Activated CD4-positive, alpha-beta T cell treated with anti-CD3 and anti-CD28 coated beads, Interleukin-2, amount 50 U/mL, for 16 hours (primary cell): ENCODE measurements around the gene KXD1.
A peak's percentile ranks its signal among the peaks of the same experiment; 100 is the strongest.
"Not testable (repeated sequence)": the region's sequence is repeated elsewhere in the genome, so short reads cannot be mapped to it uniquely, and the experiment has no call there.

Experiments used
- DNase-seq: peaks from one replicate; pipeline ENCODE4 v3.0.0-alpha.2; 2020

The KXD1 gene

DNA sequence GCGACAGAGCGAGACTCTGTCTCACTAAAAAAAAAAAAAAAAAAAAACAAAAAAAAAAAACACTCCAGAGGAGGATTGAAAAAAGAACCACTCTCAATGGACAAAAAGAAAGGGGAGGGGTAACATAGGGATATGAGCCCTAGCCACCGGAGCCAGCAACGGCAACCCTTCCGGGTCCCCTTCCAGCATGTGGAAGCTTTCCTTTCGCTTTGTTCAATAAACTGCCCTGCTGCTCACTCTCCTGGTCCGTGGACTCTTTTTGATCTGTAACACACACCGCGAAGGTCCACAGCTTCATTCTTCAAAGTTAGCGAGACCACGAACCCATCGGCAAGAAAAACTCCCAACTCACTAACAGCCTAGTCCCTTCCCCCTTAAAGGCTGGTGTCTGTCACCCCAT, 29.9 kb downstream of the KXD1 start:
- DNase-seq = no peak

DNA sequence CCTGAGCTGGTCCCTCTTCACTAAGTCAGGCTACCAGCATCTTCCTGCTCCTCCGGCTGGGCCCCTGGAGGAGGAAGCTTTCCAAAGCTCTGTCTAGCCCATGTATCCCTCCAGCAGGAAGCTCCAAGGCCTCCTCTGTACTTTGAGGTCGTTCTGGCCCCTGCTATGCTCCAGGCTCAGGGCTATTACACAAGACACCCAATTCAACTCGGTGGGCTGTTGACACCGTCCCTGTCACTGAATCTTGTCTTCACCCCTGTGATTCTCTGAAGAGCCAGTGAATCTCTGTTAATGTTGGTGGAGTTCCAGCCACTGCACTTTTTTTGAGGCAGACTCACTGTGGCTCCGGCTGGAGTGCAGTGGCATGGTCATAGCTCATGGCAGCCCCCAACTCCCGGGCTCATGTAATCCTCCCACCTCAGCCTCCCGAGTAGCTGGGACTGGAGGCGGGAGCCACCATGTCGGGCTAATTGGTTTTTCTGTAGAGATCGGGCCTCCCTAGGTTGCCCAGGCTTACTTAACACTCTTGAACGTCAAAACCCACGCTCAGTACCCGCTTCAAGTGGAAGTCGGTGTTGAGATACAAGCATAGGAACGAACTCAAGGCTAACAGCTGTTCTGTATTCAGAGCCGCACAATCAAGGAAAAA, 30.4 kb downstream of the KXD1 start:
- DNase-seq = no peak

DNA sequence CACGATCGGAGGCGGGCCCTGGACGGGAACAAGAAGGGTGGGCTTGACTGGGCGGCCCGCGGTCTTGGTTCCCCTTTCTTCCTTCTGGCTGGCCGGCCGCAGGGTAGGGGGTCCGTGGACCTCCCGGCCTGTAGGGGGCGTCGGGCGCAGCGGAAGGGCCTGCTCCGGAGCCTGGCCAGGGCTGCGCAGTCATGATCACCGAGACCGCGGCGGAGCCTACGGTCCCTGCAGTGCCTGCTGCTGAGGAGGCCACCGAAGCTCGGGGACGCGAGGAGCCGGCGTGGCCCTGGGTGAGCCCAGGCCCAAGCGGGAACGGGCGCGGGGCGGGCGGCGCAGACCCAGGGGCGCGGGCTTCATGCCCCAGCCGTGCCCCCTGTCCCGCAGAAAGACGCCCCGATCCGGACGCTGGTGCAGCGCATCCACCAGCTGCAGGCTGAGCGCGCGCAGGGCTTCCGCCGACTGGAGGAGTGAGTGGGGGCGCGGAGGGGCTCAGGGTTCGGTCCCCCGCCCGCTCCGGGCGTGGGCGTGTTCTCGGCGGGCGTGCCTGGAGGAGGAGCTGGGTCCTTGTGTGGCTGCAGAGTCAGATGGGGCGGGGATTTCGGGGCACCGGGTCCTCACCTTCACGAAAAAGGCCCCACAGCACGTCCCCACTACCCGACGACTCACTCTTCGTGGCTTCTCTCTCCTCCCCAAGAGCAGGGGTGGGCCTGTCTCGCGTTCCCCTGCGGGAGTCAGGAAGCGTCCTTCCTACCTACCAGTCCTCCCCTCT, 31.1 kb downstream of the KXD1 start, which contains the start of gene REX1BD:
REX1BD (plus strand) TSS at position 188 of the 769 bp plus-strand sequence; CDS start at position 192, 4 bp downstream.
- DNase-seq = peak; percentile 91

DNA sequence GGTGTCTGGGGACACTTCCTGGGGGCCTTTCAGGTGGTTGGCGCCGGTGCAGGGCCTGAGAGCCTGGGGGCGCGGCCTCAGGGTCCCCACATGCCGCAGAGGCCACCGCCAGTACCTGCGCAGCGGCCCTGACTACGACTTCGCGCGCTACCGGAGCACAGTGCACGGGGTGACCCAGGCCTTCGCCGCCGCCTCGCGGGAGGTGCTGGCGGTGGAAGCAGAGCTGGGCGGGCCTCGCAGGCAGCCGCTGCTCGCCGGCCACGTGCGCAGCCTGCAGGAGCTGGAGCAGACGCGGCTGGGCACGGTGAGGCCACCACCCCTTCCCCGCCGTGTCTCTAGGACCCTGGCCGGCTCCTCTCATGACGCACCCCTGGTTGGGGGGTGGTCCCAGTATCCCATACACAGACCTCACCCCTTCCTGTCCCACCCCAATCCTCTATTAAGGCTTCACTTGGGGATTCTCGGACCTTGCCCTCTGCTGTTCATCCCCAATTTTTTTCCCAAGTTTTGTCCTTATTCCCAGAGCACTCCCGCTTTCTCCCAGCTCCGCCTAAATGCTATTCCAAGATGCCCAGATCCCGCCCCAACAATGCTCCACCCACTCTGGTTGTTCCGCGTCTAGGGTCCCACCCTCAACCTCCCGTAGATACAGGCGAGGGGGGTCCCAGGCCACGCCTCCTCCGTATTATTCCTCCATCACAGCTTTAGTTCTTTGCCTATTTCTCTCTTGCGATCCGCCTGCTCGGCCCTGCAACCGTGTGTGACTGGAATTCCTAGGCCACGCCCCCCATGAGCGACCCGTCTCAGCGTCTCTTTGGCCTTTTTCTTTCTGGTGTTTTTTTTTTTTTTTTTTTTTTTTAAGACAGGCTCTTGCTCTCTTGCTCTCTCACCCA, 32.0 kb downstream of the KXD1 start:
- DNase-seq = peak; percentile 65

DNA sequence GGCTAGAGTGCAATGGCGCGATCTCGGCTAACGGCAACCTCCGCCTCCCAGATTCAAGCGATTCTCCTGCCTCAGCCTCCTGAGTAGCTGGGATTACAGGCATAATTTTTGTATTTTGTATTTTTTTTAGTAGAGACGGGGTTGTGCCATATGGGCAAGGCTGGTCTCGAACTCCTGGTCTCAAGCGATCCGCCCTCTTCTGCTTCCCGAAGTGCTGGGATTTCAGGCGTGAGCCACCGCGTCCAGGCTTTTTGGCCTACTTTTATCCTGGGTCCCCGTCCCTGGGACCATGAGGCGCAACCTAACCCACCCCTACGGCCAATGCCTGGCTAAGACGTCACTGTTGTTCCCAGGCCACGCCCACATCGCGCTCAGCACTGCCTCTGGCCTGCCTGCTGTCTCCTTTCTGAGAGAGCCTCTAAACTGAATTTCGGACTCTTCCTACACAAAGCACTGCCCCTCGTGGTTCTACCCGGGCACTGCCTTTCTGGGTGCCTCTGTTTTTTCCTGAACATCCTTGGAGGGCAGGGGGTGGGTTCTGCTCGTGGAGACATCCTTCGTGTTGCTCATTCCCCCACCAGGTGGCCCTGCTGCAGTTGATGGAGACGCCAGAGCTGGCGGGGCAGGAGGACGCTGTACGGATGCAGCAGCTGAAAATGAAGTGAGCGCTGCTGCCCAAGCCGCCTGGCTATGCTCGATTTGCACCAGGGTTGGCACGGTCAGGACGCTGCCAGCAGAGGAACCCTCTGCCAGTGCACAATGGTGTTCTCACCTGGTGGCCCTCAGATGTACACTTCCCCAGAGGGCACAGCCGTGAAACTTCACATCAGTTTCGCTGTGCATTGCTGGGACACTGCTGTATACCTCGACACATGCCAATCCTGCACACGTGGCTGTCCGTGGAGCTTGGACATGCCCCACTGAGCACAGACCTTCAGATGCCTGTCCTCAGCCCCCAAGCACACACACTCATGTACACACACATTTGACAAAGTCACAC, 32.9 kb downstream of the KXD1 start:
- DNase-seq = peak; percentile 41

DNA sequence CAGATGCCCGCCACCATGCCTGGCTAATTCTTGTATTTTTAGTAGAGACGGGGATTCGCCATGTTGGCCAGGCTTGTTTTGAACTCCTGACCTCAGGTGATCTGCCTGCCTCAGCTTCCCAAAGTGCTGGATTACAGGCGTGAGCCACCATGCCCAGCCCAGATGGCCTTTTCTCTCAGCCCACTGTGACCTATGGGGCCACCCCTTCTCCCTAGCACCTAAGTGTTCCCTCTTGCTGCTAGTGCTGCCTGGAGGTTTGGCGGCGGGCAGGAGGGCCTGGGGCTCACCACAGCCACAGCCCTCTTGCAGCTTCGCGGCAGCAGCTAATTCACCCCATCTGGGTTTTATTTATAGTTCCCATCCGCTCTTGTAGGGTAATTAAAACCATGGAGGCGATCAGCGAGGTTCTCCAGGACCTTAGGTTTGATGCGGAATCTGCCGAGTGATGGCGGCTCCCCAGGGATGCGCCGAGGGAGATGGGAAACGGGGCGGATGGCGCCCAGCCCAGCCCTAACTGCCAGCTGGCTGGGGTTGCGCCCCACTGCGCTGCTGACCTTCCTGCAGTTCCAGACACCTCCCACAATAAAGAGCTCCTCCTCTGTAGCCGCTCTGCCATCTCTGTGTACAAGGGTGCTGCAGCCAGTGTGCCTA, 34.2 kb downstream of the KXD1 start:
- DNase-seq = no peak

DNA sequence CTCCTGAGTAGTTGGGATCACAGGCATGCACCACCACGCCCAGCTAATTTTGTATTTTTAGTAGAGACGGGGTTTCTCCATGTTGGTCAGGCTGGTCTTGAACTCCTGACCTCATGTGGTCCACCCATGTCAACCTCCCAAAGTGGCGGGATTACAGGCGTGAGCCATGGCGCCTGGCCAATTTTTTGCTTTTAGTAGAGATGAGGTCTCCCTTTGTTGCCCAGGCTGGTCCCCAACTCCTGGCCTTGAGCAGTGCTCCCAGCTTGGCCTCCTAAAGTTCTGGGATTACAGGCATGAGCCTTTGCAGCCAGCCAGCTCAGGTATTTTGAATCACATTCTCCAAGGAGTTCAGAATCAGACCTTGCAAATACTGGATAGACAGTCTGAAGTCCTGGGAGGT, 35.1 kb downstream of the KXD1 start:
- not testable (repeated sequence) for DNase-seq

DNA sequence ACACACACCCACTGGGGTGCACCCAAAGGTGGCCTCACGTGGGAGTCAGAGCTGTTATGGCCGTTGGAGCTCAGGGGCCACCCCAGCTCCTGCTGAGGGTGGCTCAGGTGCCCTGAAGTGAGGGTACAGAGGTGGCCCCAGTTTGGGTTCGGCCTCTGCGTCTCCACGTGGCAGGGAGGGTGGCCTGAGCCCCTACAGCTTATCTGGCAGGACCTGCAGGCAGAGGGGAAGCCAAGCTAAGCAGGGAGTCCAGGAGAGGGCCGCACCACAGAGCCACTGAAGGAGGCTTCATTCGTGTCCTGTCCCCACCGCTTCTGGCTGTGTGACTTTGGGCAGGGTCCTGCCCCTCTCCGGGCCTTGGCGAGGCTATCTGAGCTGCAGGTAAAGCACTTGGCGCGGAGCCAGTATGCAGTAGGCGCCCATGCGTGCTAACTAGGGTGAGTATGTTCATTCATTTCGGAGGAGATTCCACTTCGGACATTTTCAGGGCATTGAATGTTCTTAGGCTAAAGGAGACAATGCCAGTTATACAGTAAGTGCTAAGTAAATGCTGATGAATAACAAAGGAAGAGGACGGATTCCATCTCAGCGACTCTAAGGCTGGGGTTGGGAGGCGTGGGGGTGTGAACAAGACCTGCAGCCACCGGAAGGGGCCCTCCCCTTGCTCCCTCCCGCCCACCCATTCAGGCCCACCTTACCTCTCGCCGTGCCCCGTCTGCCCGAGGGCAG, 35.9 kb downstream of the KXD1 start:
- no peak for DNase-seq

DNA sequence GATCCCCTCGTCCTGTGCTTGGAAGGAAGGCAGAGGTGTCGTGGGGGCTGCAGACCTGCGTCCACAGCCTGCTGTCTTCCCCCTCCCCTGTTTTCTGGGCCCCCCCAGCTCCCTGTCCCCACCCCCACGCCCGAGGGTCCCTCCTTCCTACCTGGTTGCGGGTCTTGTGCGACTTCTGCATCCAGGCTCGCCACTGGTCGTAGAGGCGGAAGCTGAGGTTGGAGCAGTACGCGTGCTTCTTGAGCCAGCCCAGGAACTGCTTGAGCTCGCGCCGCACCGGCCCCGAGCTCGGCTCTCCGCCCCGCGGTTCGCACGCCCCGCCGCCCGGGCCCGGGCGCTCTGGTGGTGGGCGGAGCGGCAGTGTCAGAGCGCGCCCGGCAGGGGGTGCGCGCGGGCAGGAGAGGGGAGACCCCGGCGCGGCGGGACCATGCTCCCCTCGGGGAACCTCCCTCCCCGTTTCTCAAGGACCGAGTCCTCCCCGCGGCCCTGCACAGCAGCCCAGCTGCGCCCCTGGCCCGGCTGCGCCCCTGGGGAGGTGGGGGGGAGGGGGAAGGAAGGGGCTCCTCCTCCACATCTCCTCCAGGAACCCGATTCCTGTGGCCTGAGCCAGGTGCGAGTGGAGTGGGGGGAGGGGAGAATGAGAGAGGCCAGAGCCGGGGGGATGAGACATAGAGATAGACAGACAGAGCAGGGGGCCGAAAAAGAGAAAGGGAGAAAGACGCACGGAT, 36.6 kb downstream of the KXD1 start:
- DNase-seq = peak; percentile 65

DNA sequence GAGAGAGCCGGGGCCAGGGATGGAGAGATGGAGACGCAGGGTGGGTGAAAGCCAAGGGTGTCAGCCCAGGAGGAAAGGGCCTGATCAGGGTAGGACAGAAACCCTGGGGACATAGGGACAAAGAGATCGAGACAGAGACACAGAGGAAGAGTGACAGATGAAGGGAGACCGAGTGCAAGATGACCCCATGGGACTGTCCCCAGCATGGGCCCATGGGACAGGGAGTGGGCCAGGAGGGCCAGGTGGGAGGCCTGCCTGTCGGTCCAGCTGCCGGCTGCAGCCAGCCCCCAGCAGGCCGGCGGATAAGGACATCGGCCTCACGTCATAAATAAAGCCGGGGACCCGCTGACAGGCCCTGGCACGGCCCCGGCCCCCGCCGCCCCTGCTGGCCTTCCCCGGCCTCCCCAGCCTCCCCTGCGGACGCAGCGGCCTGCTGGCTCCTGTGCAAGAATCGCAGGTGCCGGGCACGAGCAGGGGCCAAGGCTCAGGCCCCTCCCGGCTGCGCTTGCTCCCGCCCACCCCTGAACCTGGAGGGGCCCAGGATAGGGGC, 37.2 kb downstream of the KXD1 start:
- DNase-seq = no peak

DNA sequence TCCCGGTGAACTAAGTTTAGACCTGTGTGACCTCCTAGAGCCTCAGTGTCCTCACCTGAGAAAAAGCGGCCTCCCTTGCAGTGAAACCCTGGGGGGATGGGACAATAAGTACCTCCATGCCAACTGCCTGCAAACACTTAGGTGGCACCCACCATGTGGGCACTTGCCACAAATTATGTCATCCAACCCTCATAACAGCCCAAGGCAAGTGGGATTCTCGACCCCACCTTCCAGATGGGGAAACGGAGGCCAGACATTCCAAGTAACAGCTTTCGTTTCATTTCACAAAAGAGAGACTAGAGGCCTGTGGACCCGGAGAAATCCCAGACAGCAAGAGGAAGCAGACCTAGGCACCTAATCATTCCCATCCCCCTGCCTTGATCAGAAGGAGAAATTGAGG, 37.8 kb downstream of the KXD1 start:
- DNase-seq = no peak

DNA sequence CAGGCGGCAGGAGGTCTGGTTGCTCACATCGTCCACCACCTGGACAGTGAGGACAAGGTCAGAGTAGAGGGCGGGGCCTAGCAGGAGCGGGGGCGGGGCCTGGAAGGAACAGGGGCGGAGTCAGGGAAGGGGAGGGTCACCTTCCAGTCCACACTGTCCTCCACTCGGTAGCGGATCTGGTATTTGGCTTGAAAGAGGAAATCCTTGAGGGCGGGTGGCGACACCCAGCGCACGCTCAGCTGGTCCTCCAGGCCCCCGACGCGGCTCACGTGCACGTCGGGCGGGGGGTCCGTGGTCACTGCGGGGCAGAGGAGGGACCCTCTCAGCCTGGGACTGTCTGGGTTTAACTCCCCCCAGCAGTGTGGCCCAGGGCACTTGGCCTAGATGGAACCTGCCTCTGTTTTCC, 39.1 kb downstream of the KXD1 start:
- DNase-seq = no peak

DNA sequence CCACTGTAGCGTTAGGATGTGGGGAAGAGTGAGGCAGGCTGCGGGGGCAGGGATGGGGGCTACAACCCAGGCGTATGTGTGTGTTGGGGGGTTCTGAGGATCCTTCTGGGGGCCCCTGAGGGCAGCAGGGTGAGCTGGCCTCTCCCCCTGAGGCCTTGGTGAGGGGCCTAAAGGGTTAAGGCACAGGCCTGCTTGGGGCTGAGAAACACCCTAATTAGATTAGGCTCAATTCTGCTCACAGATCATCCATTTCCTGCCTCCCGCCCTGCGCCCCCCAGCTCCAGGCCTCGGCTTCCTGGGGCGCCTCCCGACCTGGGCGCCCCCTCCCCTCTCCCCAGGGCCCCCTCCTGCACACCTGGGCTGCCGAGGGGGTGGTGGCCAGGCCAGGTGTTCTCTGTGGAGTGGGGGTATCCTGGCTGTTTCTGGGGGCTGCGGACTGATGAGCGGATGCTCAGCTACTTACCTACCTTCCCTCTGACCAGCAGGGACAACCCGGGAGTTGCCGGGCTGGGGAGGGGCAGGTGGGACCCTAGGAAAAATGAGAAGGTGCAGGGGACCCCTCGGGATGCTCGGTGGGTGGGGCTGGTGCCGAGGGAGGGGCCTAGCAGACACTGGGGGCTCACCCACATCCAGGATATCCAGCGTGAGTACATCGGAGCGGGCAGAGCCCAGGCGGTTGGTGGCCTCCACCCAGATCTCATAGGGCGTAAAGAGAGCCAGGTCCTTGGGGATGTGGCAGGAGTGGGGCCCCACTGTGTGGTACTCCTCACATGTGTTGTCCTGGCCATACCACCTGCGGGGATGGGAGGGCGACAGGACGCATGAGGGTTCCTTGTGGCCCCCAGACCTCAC, 40.4 kb downstream of the KXD1 start:
- no peak for DNase-seq

DNA sequence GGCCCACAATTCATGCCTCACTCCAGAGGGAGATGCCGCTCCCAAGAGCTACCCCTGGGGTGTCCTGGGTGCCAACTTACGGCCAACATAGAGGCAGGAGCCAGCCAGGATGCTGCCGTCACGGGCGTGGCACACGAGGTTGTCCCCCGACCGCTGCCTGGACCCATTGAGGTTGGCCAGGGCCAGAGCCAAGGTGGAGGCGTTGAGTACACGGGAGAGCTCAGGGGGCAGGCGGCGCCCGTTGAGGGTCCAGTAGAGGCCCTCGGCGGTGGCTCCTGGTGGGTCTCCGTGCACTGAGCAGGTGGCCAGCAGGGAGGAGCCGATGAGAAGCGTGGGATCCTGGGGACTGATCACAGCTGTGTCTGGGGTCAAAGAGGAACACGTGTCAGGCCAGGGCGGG, 41.8 kb downstream of the KXD1 start:
- DNase-seq = no peak

DNA sequence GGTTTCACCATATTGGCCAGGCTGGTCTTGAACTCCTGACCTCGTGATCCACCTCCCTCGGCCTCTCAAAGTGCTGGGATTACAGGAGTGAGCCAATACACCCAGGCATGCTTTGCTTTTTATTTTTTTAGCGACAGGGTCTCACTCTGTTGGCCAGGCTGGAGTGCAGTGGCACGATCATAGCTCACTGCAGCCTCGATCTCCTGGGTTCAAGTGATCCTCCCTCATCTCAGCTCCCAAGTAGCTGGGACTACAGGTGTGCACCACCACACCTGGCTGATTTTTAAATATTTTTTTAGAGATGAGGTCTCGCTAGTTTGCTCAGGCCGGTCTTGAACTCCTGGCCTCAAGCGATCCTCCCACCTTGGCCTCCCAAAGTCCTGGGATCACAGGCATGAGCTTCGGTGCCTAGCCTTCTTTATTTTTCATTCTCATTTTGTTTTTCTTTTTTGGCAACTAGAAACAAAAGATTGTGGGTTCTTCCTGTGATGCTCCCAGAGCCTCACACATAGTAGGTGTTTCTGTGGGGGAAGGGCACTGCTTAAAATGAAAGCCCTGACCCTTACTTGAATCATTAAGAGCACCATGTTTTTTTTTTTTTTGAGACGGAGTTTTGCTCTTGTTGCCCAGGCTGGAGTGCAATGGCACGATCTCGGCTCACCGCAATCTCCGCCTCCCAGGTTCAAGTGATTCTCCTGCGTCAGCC, 43.2 kb downstream of the KXD1 start:
- DNase-seq = not testable (repeated sequence)

DNA sequence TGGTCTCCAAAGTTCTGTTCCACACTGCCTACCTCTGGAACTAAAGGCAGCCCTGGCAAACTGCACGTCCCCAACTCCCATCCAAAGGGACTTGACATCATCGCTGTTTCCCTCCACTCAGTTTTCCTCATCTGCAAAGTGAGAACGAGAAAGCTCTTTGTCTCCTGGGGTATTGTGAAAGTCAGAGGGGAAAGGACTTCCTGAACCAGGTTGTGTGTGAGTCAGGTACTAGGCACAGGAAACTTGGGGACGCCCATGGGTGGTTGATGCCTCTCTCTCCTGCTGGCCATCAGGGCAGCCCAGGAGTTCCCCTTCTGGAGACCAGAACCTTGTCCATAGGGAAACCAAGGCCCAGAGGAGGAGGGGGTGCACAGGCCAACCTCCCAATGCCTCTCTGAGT, 44.2 kb downstream of the KXD1 start:
- no peak for DNase-seq

DNA sequence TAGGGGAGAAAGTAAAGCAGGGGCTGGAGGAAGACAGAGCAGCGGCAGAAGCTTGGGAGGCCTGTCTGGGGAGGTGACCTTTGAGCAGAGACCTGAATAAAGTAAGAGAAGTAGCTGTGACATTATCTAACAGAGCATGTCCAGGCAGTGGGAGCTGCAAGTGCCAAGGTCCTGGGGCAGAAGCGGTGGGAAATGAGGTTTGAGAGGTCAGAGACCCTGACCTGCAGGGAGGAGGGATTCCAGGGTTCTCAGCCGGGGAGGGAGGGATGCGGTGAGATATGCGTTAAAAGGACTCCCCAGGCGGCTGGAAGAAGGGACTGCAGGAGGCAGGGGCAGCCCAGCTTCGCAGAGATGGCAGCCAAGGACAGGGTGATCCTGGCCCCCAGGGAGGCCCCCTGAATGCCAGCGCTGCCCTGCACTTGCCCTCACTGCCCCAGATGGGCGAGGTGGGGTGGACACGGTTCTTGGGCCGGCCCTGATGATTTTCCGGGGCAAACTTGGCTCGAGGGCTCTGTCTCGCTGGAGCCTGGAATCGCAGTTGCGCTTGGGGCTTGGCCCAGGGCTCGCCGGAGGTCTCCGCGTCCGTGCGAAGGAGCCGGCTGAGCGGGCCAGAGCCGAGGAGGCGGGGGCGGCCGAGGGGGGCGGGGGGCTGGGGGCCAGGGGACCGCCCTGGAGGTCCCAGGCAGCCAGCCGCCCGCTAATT, 45.7 kb downstream of the KXD1 start:
- no peak for DNase-seq
